Epithelial cell of esophagus (primary cell): ENCODE measurements around the gene PTPRN2.

Experiments used
- DNase-seq: peaks from one replicate; pipeline ENCODE4 v3.0.0; 2010; ENCODE audit warnings: low read depth
- H3K4me3 ChIP-seq: 2 replicates; pipeline ENCODE4 v1.5.1; 2011; ENCODE audit warnings: mild to moderate bottlenecking, low read length, control low read depth
- CTCF ChIP-seq: IDR thresholded peaks from 2 replicates; pipeline ENCODE4 v1.5.1; 2011; ENCODE audit warnings: low read depth, mild to moderate bottlenecking, low read length, control low read depth, inconsistent platforms; ENCODE audit not compliant: insufficient read depth; ENCODE audit errors: missing control alignments

The PTPRN2 gene

GRCh38 chr7:157977717-157978496, 609.7 kb downstream of the PTPRN2 start:
- no peak overlapping the region for H3K4me3 ChIP-seq
- no peak for DNase-seq
- TF ChIP-seq CTCF: no peak

GRCh38 chr7:157977306-157977705, 610.3 kb downstream of the PTPRN2 start:
- no peak overlapping the region for H3K4me3 ChIP-seq
- DNase-seq: no peak
- TF ChIP-seq CTCF: no peak

GRCh38 chr7:157976406-157976805, 611.2 kb downstream of the PTPRN2 start:
- no peak overlapping the region for H3K4me3 ChIP-seq

GRCh38 chr7:157975401-157976372, 611.9 kb downstream of the PTPRN2 start:
- H3K4me3 ChIP-seq: no peak overlapping the region
- DNase-seq: no peak
- no peak for TF ChIP-seq CTCF

More at GRCh38 chr7:157976406-157976805, 611.2 kb downstream of the PTPRN2 start:
- TF ChIP-seq CTCF: no peak
- DNase-seq: no peak

GRCh38 chr7:157974678-157975230, 612.9 kb downstream of the PTPRN2 start:
- no peak for DNase-seq
- TF ChIP-seq CTCF: no peak
- H3K4me3 ChIP-seq: no peak overlapping the region

DNA sequence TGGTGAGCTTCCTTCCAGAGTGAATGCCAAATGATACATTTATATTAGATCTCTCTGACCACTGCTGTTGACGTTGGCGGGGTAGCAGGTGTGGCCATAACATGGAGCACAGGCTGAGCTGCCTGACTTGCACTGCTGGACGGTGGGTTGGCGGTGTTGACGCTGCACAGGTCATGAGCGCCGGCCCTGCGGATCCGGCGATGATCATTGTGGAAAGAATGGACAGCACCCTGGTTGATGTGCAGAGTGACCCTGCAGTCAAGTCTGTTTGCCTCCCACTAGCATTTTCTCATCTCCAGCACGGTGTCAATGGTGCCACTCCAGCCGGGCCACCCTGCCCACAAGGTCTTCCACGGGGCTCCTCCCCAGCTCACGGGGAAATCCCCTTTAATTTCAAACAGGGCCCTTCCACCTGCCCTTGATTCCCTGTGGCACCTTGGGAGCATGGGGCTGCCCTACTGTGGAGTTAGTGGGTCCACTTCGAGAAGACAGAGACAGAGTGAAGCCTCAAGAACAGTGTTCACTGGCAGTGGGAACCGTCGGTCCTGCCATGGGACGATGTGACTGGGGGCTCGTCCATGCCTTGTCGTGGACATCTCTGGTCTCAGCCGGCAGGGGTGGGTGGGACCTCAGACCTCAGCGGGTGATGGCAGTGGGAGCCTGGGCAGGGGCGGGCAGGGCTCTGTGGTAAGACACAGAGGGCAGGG, 613.5 kb downstream of the PTPRN2 start:
- H3K4me3 ChIP-seq: no peak overlapping the region
- no peak for DNase-seq
- no peak for TF ChIP-seq CTCF
